Suprapubic skin (tissue), 3 donors: ENCODE results near the gene METTL15.

Source experiments
- EP300 ChIP-seq: sonication (generic); formaldehyde crosslinking; IDR thresholded peaks from one replicate; pipeline ENCODE4 v1.6.1; 2017; ENCODE audit warnings: antibody characterized with exemption
- POLR2A ChIP-seq, 2 donors: fragments of 450-650 bp; IDR thresholded peaks; one replicate each; pipeline ENCODE4 v1.6.1; 2017; ENCODE audit warnings: antibody characterized with exemption in 2 of 2, mild to moderate bottlenecking in 2 of 2, moderate library complexity in 2 of 2
- TF ChIP-seq, protein P1 (sequence below), 2 donors: fragments of 200-600 bp in 1 of 2; fragments of 450-650 bp in 1 of 2; sonication (generic) in 1 of 2; IDR thresholded peaks; one replicate each; pipeline ENCODE4 v1.5.1; 2016 to 2019; ENCODE audit warnings: antibody characterized with exemption in 2 of 2, mild to moderate bottlenecking in 1 of 2, moderate library complexity in 1 of 2

DNA sequence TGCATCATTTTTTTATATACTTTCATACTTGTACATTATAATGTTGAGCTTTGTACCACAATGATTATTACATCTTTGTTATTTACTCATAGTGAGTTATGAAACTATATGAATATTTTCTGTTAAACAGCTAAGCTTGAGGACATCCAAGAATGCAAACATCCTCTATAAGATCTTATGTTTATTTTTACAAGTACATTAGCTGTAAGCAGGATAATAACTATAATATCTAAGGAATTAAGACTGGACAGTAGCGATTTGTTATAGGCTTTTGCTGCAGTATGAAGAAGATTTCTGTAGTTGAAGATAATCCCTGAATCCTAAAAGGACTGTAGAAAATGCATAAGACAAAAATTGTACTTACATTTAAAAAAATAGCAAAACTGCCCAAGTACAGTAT lies 176.0 kb downstream of the METTL15 start:
- no peak for TF ChIP-seq POLR2A (IDR thresholded peaks at IDR 0.05)
- TF ChIP-seq, protein P1, sequence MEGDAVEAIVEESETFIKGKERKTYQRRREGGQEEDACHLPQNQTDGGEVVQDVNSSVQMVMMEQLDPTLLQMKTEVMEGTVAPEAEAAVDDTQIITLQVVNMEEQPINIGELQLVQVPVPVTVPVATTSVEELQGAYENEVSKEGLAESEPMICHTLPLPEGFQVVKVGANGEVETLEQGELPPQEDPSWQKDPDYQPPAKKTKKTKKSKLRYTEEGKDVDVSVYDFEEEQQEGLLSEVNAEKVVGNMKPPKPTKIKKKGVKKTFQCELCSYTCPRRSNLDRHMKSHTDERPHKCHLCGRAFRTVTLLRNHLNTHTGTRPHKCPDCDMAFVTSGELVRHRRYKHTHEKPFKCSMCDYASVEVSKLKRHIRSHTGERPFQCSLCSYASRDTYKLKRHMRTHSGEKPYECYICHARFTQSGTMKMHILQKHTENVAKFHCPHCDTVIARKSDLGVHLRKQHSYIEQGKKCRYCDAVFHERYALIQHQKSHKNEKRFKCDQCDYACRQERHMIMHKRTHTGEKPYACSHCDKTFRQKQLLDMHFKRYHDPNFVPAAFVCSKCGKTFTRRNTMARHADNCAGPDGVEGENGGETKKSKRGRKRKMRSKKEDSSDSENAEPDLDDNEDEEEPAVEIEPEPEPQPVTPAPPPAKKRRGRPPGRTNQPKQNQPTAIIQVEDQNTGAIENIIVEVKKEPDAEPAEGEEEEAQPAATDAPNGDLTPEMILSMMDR (IDR thresholded peaks at IDR 0.05): no peak
- no peak for TF ChIP-seq EP300
